HG02981 (cell line): ENCODE measurements around the gene SDK2.

Source experiments
- ATAC-seq: cut with Tn5 transposase; IDR thresholded peaks from one replicate; pipeline ENCODE4 v1.9.1; 2021; ENCODE audit warnings: mild to moderate bottlenecking, moderate library complexity; ENCODE audit not compliant: unreplicated experiment

The SDK2 gene

GRCh38 chr17:73401911-73402310 is 242.3 kb downstream of the SDK2 start:
- no peak for ATAC-seq

- no peak for ATAC-seq
These were observed 243.2 kb downstream of the SDK2 start for GRCh38 chr17:73400915-73401545.

GRCh38 chr17:73399056-73399455 is 245.2 kb downstream of the SDK2 start:
- no peak for ATAC-seq

GRCh38 chr17:73397856-73398540 is 246.2 kb downstream of the SDK2 start:
- no peak for ATAC-seq

- ATAC-seq: no peak
These were observed 246.9 kb downstream of the SDK2 start for GRCh38 chr17:73397278-73397826.

GRCh38 chr17:73396431-73397277 is 247.6 kb downstream of the SDK2 start:
- no peak for ATAC-seq

- no peak for ATAC-seq
These were observed 249.5 kb downstream of the SDK2 start for GRCh38 chr17:73394512-73395450.

GRCh38 chr17:73393962-73394361 is 250.3 kb downstream of the SDK2 start:
- ATAC-seq: no peak

GRCh38 chr17:73393381-73393780 is 250.9 kb downstream of the SDK2 start:
- no peak for ATAC-seq

GRCh38 chr17:73391331-73392265 is 252.6 kb downstream of the SDK2 start:
- no peak for ATAC-seq

GRCh38 chr17:73390851-73391250 is 253.4 kb downstream of the SDK2 start:
- no peak for ATAC-seq

- ATAC-seq: no peak
These were observed 254.0 kb downstream of the SDK2 start for GRCh38 chr17:73390221-73390620.

- ATAC-seq: no peak
These were observed 254.8 kb downstream of the SDK2 start for GRCh38 chr17:73389411-73389810.

- no peak for ATAC-seq
These were observed 255.7 kb downstream of the SDK2 start for GRCh38 chr17:73388578-73388905.

GRCh38 chr17:73387746-73388577 is 256.3 kb downstream of the SDK2 start:
- no peak for ATAC-seq

- ATAC-seq: no peak
These were observed 257.7 kb downstream of the SDK2 start for GRCh38 chr17:73386561-73386960.

GRCh38 chr17:73384926-73385325 is 259.3 kb downstream of the SDK2 start:
- no peak for ATAC-seq

- no peak for ATAC-seq
These were observed 263.7 kb downstream of the SDK2 start for GRCh38 chr17:73380439-73381106.
